Measurements from ENCODE around the gene RPRD2.

- TF ChIP-seq, protein P1, sequence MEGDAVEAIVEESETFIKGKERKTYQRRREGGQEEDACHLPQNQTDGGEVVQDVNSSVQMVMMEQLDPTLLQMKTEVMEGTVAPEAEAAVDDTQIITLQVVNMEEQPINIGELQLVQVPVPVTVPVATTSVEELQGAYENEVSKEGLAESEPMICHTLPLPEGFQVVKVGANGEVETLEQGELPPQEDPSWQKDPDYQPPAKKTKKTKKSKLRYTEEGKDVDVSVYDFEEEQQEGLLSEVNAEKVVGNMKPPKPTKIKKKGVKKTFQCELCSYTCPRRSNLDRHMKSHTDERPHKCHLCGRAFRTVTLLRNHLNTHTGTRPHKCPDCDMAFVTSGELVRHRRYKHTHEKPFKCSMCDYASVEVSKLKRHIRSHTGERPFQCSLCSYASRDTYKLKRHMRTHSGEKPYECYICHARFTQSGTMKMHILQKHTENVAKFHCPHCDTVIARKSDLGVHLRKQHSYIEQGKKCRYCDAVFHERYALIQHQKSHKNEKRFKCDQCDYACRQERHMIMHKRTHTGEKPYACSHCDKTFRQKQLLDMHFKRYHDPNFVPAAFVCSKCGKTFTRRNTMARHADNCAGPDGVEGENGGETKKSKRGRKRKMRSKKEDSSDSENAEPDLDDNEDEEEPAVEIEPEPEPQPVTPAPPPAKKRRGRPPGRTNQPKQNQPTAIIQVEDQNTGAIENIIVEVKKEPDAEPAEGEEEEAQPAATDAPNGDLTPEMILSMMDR (IDR thresholded peaks at IDR 0.05): no peak
- TF ChIP-seq POLR2AphosphoS5 (IDR thresholded peaks at IDR 0.05) (no peak), POLR2A (IDR thresholded peaks at IDR 0.05) (no peak)
Measured at GRCh38 chr1:150410582-150411101, 46.7 kb downstream of the RPRD2 start.
